SK-N-SH treated with all-trans-retinoic acid at 6 μM for 48 hours (cell line): ENCODE measurements around the gene PYCR2.

Source experiments
- ATAC-seq: fragments of 200-7000 bp; cut with Tn5 transposase; 3 replicates; pipeline ENCODE4 v1.9.1; 2020; ENCODE audit warnings: mild to moderate bottlenecking, moderate library complexity
- ARNTL ChIP-seq: fragments of 450-650 bp; formaldehyde crosslinking; IDR thresholded peaks from 2 replicates; pipeline ENCODE4 v1.5.0; 2020; ENCODE audit warnings: low read depth, mild to moderate bottlenecking, moderate library complexity, borderline replicate concordance
- BACH2 ChIP-seq: fragments of 250-450 bp; sonication (Bioruptor Pico); IDR thresholded peaks from 2 replicates; pipeline ENCODE4 v1.9.0; 2021; ENCODE audit warnings: mild to moderate bottlenecking, borderline replicate concordance
- CREB5 ChIP-seq: fragments of 250-450 bp; sonication (Bioruptor Pico); IDR thresholded peaks from 2 replicates; pipeline ENCODE4 v1.5.1; 2020; ENCODE audit warnings: low read depth, mild to moderate bottlenecking, moderate library complexity
- CSDC2 ChIP-seq: fragments of 250-450 bp; sonication (Bioruptor Pico); IDR thresholded peaks from 2 replicates; pipeline ENCODE4 v1.5.0; 2020; ENCODE audit warnings: mild to moderate bottlenecking, moderate library complexity
- CSRNP3 ChIP-seq: fragments of 250-450 bp; sonication (Bioruptor Pico); IDR thresholded peaks from 2 replicates; pipeline ENCODE4 v1.5.1; 2021; ENCODE audit warnings: mild to moderate bottlenecking, moderate library complexity
- GLIS3 ChIP-seq: fragments of 250-450 bp; sonication (Bioruptor Pico); IDR thresholded peaks from 2 replicates; pipeline ENCODE4 v1.5.0; 2020; ENCODE audit warnings: mild to moderate bottlenecking, moderate library complexity
- ISL1 ChIP-seq: fragments of 250-450 bp; sonication (Bioruptor Pico); IDR thresholded peaks from 2 replicates; pipeline ENCODE4 v2.1.2; 2022; ENCODE audit warnings: mild to moderate bottlenecking, moderate library complexity
- OSR1 ChIP-seq: fragments of 250-450 bp; sonication (Bioruptor Pico); IDR thresholded peaks from 2 replicates; pipeline ENCODE4 v1.8.0; 2022; ENCODE audit warnings: moderate library complexity, mild to moderate bottlenecking, inconsistent platforms
- PATZ1 ChIP-seq: fragments of 250-450 bp; sonication (Bioruptor Pico); IDR thresholded peaks from 2 replicates; pipeline ENCODE4 v1.8.0; 2020; ENCODE audit warnings: mild to moderate bottlenecking, moderate library complexity, borderline replicate concordance
- POU6F1 ChIP-seq: fragments of 250-450 bp; sonication (Bioruptor Pico); IDR thresholded peaks from 2 replicates; pipeline ENCODE4 v1.8.0; 2021; ENCODE audit warnings: low read depth, mild to moderate bottlenecking, moderate library complexity, borderline replicate concordance
- PPARA ChIP-seq: fragments of 250-450 bp; sonication (Bioruptor Pico); IDR thresholded peaks from 2 replicates; pipeline ENCODE4 v1.5.0; 2020; ENCODE audit warnings: mild to moderate bottlenecking, borderline replicate concordance
- RARB ChIP-seq: fragments of 250-450 bp; sonication (Bioruptor Pico); IDR thresholded peaks from 2 replicates; pipeline ENCODE4 v1.8.0; 2021; ENCODE audit warnings: mild to moderate bottlenecking, moderate library complexity
- SNAI2 ChIP-seq: fragments of 250-450 bp; sonication (Bioruptor Pico); IDR thresholded peaks from 2 replicates; pipeline ENCODE4 v1.5.0; 2020; ENCODE audit warnings: mild to moderate bottlenecking, moderate library complexity
- TOX ChIP-seq: fragments of 250-450 bp; sonication (Bioruptor Pico); IDR thresholded peaks from 2 replicates; pipeline ENCODE4 v1.8.0; 2021; ENCODE audit warnings: mild to moderate bottlenecking, moderate library complexity, borderline replicate concordance
- TSHZ2 ChIP-seq: fragments of 250-450 bp; sonication (Bioruptor Pico); IDR thresholded peaks from 2 replicates; pipeline ENCODE4 v1.5.0; 2020; ENCODE audit warnings: mild to moderate bottlenecking, moderate library complexity
- ZC3H10 ChIP-seq: fragments of 250-450 bp; sonication (Bioruptor Pico); IDR thresholded peaks from 2 replicates; pipeline ENCODE4 v1.5.1; 2021; ENCODE audit warnings: mild to moderate bottlenecking, moderate library complexity
- ZFP3 ChIP-seq: fragments of 250-450 bp; sonication (Bioruptor Pico); IDR thresholded peaks from 2 replicates; pipeline ENCODE4 v1.5.0; 2020; ENCODE audit warnings: mild to moderate bottlenecking, moderate library complexity
- ZFP30 ChIP-seq: fragments of 450-650 bp; formaldehyde crosslinking; IDR thresholded peaks from 2 replicates; pipeline ENCODE4 v1.5.0; 2022; ENCODE audit warnings: mild to moderate bottlenecking, moderate library complexity
- ZNF565 ChIP-seq: fragments of 450-650 bp; formaldehyde crosslinking; conservative IDR thresholded peaks from 2 replicates; pipeline ENCODE4 v1.5.0; 2020; ENCODE audit warnings: low read depth, mild to moderate bottlenecking, moderate library complexity
- ZNF70 ChIP-seq: fragments of 450-650 bp; formaldehyde crosslinking; IDR thresholded peaks from 2 replicates; pipeline ENCODE4 v1.5.0; 2020; ENCODE audit warnings: mild to moderate bottlenecking, moderate library complexity
- ZNF8 ChIP-seq: fragments of 450-650 bp; formaldehyde crosslinking; IDR thresholded peaks from 2 replicates; pipeline ENCODE4 v1.5.0; 2020; ENCODE audit warnings: mild to moderate bottlenecking, moderate library complexity

Gene PYCR2

GRCh38 chr1:225886159-225887029 lies 37.7 kb downstream of the PYCR2 start (continued):
- no peak for TF ChIP-seq POU6F1 (CRISPR knock-in tag)

- no peak for ATAC-seq
- TF ChIP-seq GLIS3 = no peak
- TF ChIP-seq POU6F1 (CRISPR knock-in tag) = no peak
- TF ChIP-seq ZC3H10 (CRISPR knock-in tag) = no peak
- TF ChIP-seq BACH2 (CRISPR knock-in tag) = no peak
- TF ChIP-seq ZFP3 (CRISPR knock-in tag) = no peak
- no peak for TF ChIP-seq TOX
These were observed 38.7 kb downstream of the PYCR2 start for GRCh38 chr1:225885336-225885735.

GRCh38 chr1:225883616-225884265 lies 40.3 kb downstream of the PYCR2 start:
- no peak for TF ChIP-seq ISL1 (CRISPR knock-in tag)
- TF ChIP-seq SNAI2 = no peak
- no peak for TF ChIP-seq ZNF565 (CRISPR knock-in tag)
- no peak for TF ChIP-seq TSHZ2 (CRISPR knock-in tag)
- TF ChIP-seq CSRNP3 (CRISPR knock-in tag) = no peak
- TF ChIP-seq ZNF70 (CRISPR knock-in tag) = no peak
- TF ChIP-seq ARNTL (CRISPR knock-in tag) = no peak
- no peak for TF ChIP-seq OSR1 (CRISPR knock-in tag)
- no peak for TF ChIP-seq CREB5 (CRISPR knock-in tag)
- TF ChIP-seq RARB (CRISPR knock-in tag) = no peak
- TF ChIP-seq GLIS3 = no peak
- no peak for TF ChIP-seq CSDC2 (CRISPR knock-in tag)
- no peak for TF ChIP-seq ZFP3 (CRISPR knock-in tag)
- no peak for TF ChIP-seq PPARA
- no peak for TF ChIP-seq ZC3H10 (CRISPR knock-in tag)
- no peak for TF ChIP-seq TOX
- no peak for TF ChIP-seq ZFP30 (CRISPR knock-in tag)
- no peak for TF ChIP-seq ZNF8 (CRISPR knock-in tag)
- no peak for TF ChIP-seq PATZ1 (CRISPR knock-in tag)
- TF ChIP-seq, all 23 proteins: peak for 0
- ATAC-seq = no peak
